GM04504 (cell line): Measurements from ENCODE around the gene MICALL2.

Source experiments
- DNase-seq: peaks from one replicate; pipeline ENCODE4 v3.0.0-alpha.2; 2012; ENCODE audit warnings: low read depth

Gene MICALL2

GRCh38 chr7:1493129-1493528 lies 33.9 kb upstream of the MICALL2 start:
- DNase-seq: no peak

DNA sequence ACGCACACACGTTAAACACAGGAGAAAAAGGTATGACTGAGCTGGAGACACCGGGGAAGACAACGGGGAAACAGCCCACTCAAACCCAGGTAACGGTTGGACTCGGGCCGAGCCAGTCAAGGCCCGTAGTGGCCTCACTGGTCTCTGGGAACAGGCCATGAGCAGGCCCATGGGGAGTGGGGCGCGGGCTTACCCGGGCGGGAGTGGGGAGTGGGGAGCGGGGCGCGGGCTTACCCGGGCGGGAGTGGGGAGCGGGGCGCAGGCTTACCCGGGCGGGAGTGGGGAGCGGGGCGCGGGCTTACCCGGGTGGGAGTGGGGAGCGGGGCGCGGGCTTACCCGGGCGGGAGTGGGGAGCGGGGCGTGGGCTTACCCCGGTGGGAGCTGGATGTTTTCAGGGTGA lies 33.4 kb upstream of the MICALL2 start:
- no peak for DNase-seq

GRCh38 chr7:1492221-1492620 lies 33.0 kb upstream of the MICALL2 start:
- DNase-seq: no peak

- no peak for DNase-seq
These were observed 31.6 kb upstream of the MICALL2 start for GRCh38 chr7:1490837-1491236.

- DNase-seq: no peak
These were observed 30.1 kb upstream of the MICALL2 start for GRCh38 chr7:1489336-1489735.

DNA sequence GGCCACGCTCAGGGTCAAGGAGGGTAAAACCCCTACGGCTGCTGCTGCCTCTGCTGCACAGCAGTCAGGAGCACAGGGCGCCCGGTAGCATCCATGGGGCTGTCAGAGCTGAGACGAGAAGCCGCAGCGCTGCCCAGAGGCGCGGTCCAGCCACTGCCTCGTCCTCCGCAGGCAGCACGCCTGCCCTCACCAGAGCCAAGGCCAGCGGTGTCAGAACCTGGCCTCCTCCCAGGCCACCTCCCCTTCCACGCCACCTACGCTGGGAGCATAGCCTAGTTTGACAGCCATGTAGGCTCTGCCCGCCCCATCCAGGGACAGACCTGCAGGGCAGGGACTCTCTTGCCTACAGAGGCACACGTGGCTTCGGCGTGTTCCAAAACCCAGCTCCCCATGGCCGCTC lies 28.7 kb upstream of the MICALL2 start:
- DNase-seq: no peak

GRCh38 chr7:1487466-1487865 lies 28.2 kb upstream of the MICALL2 start:
- DNase-seq: no peak

DNA sequence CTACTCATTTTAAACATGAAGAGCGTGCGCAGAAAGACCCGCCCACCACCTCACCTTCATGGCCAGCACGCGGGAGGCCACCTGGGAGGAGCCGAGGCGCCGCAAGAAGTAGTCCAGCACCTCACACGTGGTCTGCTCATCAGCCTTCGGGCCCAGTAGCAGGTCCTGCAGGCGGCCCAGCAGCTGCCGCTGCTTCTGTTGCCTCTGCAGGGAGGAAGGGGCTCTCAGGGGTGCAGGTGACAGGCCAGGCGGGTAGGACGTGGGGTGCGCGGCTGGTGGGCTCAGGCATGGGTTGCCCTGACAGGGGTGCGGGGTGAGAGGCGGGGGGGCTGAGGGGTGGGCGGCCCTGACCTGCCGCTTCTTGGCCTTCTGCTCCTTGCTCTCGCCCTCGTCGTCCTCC lies 27.3 kb upstream of the MICALL2 start:
- DNase-seq: no peak

DNA sequence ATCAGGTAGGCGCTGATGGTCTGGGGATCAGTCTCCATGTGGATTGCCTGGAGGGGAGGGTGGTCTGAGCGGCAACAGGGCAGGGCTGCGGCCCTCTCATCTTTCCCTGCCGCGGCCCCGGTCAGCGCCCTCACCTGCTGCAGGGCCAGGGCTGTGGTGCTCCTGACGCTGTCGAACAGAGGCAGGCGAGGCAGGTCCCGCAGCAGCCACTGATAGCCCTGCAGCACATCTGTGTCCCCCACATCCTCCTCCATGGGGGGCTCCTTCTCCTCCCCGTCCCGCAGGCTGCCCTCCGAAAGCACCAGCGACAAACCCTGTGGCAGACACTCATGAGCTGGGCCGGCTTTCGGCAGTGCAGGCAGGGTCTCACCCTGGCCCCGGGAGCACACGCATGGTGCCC lies 25.9 kb upstream of the MICALL2 start:
- no peak for DNase-seq

DNA sequence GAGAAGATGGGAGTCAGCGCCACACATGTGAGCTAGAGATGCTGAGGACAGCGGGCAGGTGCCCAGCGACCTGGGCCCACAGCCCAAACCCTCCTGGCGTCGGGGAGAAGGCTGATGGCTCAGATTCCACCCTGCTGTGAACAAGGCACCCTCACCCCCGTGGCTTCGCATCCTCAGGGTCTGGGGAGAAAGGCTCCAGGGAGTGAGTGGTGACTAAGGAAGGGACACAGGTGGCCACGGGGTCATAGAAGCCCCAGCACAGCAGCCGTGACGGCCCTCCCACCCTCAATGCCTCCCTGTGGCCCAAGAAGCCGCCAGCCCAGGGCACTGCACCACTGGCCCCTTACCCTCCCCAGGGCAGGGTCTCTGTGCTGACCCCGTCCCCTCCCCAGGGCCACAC lies 25.3 kb upstream of the MICALL2 start:
- DNase-seq: no peak

GRCh38 chr7:1483536-1484505 lies 24.6 kb upstream of the MICALL2 start:
- no peak for DNase-seq

GRCh38 chr7:1483079-1483478 lies 23.8 kb upstream of the MICALL2 start:
- no peak for DNase-seq

- DNase-seq: no peak
These were observed 22.0 kb upstream of the MICALL2 start for GRCh38 chr7:1481300-1481699.

DNA sequence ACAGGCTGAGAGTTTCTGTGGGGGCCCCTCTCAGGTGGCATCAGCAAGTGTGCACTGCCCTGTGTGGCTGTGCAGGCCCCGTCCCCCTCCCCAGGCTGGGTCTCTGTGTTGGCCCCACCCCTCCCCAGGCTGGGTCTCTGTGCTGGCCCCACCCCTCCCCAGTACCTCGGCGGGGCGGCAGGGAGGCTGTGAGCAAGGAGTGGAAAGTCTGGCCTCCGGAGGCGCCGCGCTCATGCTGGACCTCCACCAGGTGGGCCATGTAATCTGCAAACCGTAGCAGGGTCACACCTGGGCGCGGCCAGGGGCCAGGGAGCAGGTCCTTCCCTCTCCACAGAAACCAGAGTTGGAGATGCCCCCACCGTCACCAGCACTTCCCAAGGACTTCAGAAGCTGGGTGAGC lies 21.4 kb upstream of the MICALL2 start:
- DNase-seq: no peak

GRCh38 chr7:1479287-1479686 lies 20.0 kb upstream of the MICALL2 start:
- DNase-seq: no peak

DNA sequence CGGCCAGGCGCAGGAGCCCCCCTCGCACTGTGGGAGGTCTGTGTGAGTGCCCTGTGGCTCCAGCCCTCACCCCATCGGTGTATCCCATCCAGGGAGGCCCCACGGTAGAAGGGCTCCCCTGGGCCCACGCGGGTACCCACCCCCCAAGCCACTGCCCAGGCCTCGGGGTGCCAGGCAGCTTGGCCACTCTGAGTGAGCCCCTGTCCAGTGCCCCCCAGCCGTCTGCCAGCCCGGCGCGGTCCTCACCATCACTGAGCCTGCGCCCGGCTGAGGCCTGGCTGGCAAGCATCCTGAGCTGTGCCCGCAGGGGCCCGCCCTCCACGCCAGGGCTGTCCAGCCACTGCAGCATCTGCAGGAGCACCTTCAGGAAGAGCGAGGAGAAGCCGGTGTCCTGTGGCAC lies 19.2 kb upstream of the MICALL2 start:
- no peak for DNase-seq

- no peak for DNase-seq
These were observed 17.6 kb upstream of the MICALL2 start for GRCh38 chr7:1476859-1477258.

- no peak for DNase-seq
These were observed 16.7 kb upstream of the MICALL2 start for GRCh38 chr7:1475991-1476390.

GRCh38 chr7:1475393-1475792 lies 16.1 kb upstream of the MICALL2 start:
- DNase-seq: no peak

DNA sequence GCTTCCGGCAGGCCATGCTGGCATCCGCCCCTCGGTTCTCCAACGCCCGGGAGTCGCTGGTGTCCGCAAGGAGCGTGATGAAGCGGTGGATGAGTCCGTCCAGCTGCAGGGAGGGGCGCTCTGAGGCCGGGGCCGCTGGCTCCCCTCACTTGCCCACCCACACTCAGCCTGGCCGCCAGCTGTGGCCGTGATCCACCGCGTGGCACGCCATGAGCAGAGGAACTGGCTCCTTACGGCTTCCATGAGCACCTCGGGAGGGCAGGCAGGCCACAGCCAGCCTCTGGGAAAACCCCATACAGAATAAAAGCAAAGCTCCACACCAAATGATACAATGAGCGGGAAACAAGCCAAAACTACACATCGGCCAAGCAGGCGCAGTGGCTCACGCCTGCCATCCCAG lies 15.5 kb upstream of the MICALL2 start:
- DNase-seq: no peak

- peak; percentile 57 for DNase-seq
These were observed 14.7 kb upstream of the MICALL2 start for GRCh38 chr7:1473864-1474512.

GRCh38 chr7:1470901-1471300 lies 11.6 kb upstream of the MICALL2 start:
- no peak for DNase-seq

DNA sequence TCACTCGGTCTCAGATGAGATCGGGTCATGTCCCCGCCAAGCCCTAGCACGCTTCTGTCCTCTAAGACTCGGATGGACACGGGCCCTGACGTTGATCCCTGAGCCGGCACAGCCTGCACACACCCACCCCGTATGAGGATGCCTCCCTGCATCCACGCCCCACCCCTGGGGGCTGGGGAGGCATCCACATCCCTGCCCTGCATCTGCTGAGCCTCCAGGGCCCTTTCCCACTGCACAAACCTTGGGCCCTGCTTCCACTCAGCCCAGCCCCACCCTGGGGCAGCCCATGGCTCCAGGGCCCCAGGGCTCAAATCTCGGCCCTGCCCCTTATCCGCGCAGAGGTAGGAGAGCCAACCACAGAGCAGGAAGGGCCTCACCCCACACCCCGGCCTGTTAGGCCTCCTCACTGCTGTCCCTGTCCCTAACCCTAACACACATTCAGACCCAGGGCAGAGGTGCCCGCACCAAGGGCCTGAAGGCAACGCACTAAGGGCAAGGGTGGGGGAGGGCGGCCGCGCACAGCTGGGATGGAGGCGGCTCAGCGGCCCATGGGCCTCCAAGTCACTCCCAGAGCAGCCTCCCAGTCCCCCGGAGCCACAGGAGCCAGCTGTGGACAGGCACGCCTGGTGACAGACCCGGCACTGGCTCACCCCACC lies 9.5 kb upstream of the MICALL2 start:
- DNase-seq: no peak
